ENCODE measurements around the gene DLG1. TPM values are rescaled to one million over a fixed set of nuclear protein-coding genes. Genes with fewer than 3 reads are reported as not detected.

Gene DLG1
- polyA plus RNA-seq, 5 donors, result 58.6 to 102 (median 91.3) TPM

DNA sequence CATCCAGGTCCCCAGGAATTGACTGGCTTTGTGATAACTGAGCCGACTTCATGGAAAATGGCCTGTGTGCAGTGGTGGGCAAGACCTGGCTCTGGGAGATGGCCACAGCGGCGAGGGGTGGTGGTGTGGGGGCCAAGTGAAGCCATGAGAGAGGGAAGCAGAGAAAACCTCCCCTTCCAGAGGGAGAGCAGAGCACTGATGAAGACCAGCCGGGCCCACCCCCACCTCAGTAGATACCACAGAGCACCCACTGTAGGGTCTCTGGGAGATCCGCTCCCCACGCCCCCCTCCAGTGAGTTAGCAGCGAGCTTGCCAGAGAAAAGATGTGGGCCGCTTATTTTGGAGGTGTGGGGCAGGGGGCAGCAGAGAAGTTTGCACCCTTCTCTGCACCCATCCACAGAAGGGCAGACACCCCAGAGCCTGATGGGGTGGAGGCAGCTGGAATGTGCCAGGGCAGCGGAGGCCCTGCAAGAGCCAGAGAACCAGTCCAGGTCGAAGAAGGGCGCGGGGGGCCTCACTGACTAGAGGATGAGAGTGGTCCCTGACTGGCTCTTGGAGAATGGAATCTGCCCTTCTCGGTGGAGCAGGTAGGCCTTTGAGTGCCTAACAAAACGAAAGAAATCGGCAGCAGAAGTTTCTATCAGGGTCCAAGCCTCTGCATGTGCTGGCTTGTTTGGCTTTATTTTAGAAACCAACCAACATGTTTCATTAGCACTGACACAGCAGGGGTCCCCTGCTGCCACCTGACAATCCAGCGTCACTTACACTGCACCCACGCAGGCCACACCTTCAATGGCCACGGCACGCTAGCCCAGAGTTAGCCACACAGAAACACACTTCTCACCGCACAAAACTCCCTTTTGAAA lies 297.1 kb downstream of the DLG1 start:
- DNase-seq, result no peak

DNA sequence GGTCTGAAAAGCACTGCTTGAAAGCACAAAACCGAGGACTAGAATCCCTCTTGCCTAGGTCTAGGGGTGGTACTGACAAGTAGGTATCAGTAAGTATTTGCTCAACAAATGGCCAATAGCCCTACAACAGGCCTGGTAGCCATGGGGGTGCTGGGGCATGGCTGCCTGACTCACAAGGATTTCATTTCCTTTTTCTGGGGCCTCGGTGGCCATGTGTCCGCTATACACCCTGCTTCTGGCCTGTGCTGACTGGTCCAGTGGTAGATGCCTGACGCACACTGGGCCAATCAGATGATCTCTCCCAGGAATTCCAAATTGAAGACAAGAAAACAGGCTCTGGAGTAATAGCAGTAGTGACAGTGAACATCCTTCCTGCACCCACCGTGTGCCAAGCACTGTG lies 298.2 kb downstream of the DLG1 start:
- no peak for DNase-seq

DNA sequence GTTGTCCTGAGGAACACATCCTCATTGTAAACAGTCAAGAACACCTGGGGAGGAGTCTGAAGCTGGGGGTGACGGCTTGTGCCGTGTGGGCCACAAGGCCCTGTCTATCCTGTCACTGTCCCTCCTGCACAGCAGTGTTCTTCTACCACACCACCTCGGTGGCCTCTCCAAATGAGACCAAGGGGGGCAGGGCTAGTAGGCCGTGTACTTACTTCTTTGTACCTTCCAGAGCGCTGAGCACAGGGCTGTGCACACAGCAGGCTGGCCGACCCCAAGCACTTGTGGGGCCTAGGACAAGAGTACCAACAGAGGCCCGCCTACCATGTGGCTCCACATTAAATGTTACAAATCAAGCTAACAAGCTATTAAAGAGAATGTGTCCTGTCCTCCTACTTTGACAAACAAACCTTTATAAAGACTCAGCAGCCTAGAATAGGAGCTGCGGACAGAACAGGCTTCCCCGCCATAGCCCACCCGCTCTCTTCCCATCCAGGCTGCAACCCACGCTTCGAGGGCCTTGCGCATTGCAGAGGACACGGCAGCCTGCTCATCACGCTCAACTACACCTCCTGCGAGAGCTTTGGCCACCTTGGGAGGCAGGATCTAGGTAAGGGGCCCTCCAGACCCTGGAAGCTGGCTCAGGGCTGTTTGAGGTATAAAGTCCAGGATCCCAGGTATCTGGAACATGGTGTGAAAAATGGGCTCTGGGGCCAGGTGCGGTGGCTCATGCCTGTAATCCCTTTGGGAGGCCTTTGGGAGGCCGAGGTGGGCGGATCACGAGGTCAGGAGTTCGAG lies 299.2 kb downstream of the DLG1 start:
- no peak for DNase-seq

DNA sequence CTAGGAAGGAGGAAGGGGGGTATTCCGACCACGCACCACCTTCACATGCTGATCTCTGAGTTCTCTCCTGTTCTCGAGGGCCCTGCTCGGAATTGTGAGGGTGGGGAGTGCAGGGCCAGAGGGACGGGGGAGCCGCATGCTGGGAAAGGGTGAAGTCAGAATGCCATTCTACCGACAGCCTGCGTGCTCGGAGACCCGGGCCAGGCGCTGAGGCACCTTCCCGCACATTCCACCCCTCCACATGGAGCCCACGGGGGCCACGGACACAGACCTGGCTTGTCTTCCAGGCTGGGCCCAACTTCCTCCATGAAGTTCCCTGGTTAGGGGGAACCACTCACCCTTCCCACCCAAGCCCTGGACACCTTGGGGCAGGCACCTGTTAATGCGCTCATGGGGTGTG lies 301.1 kb downstream of the DLG1 start:
- no peak for DNase-seq

DNA sequence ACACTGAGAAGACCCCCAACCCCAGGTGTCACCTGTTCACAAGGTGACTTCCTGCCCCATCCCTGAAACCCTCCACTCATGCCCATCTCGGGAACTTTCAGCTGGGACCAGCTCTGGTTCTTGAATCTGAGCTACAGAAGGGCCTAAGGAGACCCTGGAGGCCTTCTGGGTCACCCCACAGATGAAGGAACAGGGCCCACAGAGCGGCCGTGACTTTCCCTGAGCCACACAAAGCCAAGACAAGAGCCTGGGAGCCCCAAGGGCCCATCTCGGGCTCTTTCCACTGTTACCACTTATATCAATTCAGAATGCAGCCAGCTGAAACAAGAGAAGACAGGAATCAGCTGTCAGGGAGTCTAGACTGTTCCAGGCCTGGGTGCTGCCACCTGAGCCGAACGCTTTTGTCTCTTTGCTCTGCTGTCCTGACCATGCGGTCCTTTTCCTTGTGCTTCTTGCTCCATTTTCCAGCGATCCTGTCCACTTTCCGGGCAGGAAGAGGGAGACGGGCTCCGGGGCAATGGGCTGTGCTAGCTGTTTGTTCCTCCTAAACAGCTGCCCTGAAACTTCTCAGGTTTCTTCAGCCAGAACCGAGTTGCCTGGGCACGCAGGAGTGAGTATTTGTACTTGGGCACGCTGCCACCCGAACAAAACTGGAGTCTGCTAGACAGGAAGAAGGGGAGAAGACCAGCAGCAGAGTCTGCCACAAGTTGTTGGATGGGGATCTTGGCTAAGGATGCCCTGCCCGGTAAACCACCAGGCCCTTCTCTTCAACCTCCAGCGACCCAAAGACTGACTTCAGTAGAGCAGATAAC lies 301.8 kb downstream of the DLG1 start:
- no peak for DNase-seq

DNA sequence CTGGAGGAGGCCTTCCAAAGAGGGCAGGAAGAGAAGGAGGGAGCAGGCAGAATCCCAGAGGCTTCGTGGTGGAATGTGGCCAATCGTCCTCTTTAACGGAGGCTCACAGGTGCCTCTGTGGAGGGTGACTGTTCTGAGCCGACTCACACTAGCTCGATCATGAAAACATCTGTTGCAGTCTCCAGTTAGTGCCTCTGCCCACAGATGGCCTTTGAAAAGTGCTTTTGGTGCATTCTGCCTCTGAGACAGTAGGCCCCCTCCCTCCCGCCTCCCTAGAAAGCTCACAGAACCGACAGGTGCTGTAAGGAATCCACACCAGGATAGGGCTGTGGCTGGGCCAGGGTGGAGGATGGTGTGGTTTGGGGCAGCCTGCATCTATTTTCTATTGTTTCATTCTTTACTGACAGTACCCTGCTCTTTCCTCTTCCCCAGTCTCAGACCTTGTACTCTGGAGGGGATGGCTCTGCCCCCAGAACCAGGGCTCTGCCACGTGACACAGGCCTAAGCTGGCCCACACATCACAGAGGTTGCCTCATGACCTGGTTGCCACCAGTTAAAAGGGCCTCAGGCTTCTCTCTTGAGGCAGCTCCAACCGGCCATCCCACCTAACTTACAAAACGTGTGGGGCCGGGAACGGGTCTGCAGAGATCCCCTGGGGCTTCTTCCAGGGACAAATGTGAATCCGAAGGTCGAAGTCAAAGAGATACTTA lies 302.6 kb downstream of the DLG1 start:
- DNase-seq, result no peak

DNA sequence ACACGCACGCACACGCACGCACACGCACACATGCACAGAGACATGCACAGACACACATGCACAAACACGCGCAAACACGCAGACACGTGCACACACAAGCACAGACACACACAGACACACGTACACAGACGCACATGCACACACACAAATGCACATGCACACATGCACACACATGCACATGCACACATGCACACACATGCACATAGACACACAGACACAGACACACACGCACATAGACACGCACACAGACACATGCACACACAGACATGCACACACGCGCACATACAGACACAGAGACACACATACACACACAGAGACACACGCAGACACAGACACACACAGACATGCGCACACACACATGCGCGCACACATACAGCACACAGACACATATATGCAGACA lies 303.4 kb downstream of the DLG1 start:
- DNase-seq, result no peak

DNA sequence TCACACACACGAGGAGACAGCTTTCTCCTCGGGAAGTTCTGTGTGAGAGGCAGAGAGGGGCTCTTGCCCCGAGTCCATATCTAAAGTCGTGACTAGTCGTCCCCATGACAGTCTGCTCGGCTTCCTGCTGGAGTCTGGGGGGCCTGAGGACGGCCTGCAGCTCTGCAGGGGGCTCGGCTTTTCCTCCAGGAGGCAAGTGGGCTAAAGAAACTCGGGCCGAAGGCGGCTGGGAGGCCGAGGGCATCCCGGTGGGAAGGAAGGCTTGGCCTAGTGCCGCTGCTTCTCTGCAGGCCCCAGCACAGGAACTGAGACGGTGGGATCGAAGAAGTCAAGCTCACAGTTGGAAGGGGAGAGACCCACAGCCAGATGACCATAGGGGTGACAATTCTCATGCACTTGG lies 304.4 kb downstream of the DLG1 start:
- DNase-seq, result no peak

All from right lung (tissue), 5 donors.